Coronary artery (tissue), 2 donors: ENCODE results near the gene KCMF1.

Experiments
- DNase-seq: peaks from one replicate; pipeline ENCODE4 v3.0.0-alpha.2; 2017; ENCODE audit warnings: low spot score
- H3K27ac ChIP-seq, 2 donors: fragments of 200-600 bp; sonication (generic); one replicate each; pipeline ENCODE4 v1.5.1; 2016 to 2019
- H3K4me3 ChIP-seq: fragments of 200-600 bp; sonication (generic); 2 replicates; pipeline ENCODE4 v1.5.1; 2016; ENCODE audit warnings: mild to moderate bottlenecking, moderate library complexity
- TF ChIP-seq, protein P1 (sequence below): fragments of 200-600 bp; sonication (generic); IDR thresholded peaks from one replicate; pipeline ENCODE4 v1.5.1; 2019; ENCODE audit warnings: antibody characterized with exemption

KCMF1 gene

DNA sequence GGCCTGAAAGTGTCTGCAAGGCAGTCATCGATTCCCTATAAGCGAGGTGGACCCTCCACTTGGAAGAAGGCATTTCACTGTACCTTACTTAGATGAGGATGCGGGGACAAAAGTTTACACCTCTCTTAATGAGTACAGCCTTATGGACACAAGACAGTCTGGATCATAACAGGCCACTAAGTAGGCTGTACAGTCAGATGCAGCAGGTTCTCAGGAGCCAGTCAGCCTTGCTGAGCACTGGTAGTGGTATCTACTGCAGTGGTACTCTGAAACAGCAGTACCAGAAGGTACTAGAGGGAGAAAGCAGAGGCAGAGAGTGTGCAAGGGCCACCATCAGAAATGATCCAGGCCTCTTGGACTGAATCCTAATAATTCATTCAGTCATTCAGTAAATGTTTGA, 77.6 kb downstream of the KCMF1 start:
- TF ChIP-seq, protein P1, sequence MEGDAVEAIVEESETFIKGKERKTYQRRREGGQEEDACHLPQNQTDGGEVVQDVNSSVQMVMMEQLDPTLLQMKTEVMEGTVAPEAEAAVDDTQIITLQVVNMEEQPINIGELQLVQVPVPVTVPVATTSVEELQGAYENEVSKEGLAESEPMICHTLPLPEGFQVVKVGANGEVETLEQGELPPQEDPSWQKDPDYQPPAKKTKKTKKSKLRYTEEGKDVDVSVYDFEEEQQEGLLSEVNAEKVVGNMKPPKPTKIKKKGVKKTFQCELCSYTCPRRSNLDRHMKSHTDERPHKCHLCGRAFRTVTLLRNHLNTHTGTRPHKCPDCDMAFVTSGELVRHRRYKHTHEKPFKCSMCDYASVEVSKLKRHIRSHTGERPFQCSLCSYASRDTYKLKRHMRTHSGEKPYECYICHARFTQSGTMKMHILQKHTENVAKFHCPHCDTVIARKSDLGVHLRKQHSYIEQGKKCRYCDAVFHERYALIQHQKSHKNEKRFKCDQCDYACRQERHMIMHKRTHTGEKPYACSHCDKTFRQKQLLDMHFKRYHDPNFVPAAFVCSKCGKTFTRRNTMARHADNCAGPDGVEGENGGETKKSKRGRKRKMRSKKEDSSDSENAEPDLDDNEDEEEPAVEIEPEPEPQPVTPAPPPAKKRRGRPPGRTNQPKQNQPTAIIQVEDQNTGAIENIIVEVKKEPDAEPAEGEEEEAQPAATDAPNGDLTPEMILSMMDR: no peak
- DNase-seq: no peak
- Histone ChIP-seq H3K4me3 (no peak overlapping the region), H3K27ac (no peak overlapping the region)

DNA sequence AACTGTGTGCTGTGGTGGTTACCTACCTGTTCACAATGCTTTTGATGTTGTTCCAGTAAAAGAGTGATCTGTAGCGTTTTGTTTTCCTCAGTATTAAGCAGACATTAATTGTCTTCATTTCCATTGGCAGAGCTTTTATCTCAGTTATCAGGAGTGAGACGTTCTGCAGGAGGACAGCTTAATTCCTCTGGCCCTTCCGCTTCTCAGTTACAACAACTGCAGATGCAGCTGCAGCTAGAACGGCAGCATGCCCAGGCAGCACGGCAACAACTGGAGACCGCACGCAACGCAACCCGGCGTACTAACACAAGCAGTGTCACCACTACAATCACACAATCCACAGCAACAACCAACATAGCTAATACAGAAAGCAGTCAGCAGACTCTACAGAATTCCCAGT, 78.3 kb downstream of the KCMF1 start:
- Histone ChIP-seq H3K27ac (no peak overlapping the region), H3K4me3 (no peak overlapping the region)
- TF ChIP-seq, protein P1: no peak
- DNase-seq: no peak

DNA sequence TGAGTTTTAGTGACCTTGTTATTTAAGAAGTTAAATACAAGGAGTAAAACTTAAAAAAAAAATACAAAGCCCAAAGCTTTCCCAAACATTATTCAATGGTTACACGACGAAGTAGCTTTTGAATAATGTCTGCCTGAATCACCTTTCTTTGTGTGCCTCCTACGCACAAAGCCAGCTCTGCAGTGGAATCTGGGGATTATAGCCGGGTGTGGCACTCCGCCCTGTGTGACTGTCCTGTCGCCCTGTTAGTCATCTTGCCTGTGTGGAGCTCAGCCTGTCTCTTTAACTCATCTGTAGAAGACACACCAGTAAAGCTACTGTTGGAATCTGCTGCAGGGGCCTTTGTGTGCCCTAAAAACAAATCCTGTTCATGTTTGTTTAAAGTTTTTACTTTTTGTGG, 82.8 kb downstream of the KCMF1 start:
- no peak overlapping the region for H3K4me3 ChIP-seq
- DNase-seq: no peak

DNA sequence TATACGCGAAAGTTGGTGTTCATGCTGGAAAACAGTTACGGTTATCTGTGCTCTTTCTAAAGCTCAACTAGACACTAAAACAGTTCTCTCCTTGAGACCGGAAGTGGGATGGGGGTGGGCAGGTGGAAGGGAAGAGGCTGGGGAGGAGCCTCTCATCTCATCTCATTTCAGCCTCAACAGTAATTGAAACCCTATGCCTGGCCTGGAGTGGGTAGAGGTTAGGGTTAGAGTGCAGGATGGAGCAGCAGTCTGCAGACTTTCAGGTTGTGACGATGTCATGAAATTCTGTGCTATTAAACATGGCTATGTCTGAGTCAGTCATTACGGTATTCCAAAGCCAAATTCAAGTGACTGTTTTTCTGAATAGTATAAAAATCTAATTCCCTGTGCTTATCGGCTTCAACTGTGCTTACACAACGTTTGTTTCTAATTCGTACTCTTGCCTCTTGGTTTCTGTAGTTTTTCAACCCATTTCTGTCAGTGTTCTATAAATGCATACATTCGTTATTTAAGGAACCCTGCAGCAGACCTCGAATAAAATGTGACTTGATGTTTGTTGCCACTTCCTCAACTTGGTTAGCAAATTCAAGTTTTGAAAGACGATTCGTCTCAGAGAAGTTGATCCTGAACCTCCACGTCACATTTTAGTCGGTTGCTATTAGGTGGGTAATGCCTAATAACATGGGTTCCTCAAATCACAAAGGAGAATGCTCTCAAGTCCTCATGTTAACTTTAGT, 86.4 kb downstream of the KCMF1 start:
- Histone ChIP-seq H3K27ac (no peak overlapping the region), H3K4me3 (no peak overlapping the region)
- TF ChIP-seq, protein P1: no peak
- no peak for DNase-seq

More for the DNA sequence above, 82.8 kb downstream of the KCMF1 start:
- TF ChIP-seq, protein P1: no peak
- no peak overlapping the region for H3K27ac ChIP-seq

DNA sequence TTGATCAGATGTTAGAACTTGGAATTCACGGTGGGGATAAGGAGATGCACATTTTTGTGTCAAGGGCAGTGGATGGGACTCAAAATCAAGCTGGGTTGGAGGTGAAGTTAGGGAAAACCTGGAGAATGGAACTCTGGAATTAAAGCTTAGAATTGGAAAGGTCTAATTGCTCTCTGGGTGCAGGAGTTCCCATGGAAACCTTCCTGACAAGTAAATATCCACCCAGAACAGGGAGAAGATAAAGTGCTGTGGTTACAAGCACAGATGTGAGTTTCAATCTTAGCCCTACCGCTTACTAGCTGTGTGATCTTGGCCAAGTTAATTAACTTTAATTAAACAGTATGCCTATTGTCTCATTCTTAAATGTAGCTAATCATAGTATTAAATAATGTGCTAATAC, 90.9 kb downstream of the KCMF1 start:
- Histone ChIP-seq H3K4me3 (no peak overlapping the region), H3K27ac (no peak overlapping the region)
- DNase-seq: no peak
- TF ChIP-seq, protein P1: no peak

DNA sequence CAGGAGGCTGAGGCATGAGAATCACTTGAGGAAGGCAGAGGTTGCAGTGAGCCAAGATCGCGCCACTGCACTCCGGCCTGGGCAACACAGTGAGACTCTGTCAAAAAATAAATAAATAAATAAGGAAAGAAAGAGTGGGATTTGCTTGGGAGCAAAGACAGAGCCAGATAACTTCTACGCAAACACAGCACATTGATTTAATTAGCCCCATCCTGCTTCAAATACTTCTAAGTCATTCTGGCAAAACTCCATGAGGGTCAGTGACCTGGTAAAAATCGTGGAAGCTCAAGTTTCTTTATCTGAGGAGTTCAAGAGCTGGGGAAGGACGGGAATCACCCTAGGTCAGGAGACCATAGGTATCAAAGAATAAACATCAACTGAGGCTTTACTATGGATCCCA, 91.6 kb downstream of the KCMF1 start:
- TF ChIP-seq, protein P1: no peak
- Histone ChIP-seq H3K27ac (no peak overlapping the region), H3K4me3 (no peak overlapping the region)
- DNase-seq: no peak

DNA sequence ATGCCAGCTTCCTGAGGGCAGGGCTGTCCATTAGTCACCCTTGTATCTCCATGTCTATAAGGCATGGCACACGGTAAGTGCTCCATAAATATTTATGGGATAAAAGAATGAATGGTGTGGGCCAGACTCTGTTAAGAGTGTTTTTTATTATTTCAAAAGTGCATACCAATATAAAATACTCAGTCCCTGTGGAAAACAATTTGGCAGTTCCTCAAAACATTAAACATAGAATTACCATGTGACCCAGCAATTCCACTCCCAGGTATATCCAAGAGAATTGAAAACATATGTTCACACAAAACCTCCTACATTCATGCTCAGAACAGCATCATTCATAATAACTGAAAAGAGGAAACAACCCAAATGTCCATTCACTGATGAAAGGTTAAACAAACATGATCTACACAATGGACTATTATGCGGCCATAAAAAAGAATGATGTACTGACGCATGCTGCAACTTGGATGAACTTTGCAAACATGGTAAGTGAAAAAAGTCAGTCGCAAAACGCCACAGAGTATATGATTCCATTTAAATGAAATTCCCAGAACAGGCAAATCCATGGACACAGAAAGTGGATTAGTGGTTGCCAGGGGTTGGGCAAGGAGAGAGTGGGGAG, 93.1 kb downstream of the KCMF1 start:
- DNase-seq: no peak
- Histone ChIP-seq H3K27ac (no peak overlapping the region), H3K4me3 (no peak overlapping the region)
- TF ChIP-seq, protein P1: no peak
